Activated CD4-positive, alpha-beta memory T cell treated with anti-CD3 and anti-CD28 coated beads, Interleukin-2, amount 10 ng/mL, durations not matched to agents 7 days and 5 days (primary cell): ENCODE measurements around the gene CRKL. TPM values are rescaled to one million over a fixed set of nuclear protein-coding genes. Genes with fewer than 3 reads are reported as not detected.

Source experiments
- CTCF ChIA-PET: fragments of 350-600 bp; sonication (Branson Sonifier 250); formaldehyde crosslinking; loops from one replicate; lab custom pipeline; 2021; ENCODE audit warnings: antibody characterized with exemption, inconsistent platforms; lab: Charles Lee
- POLR2A ChIA-PET: fragments of 350-600 bp; sonication (Branson Sonifier 250); formaldehyde crosslinking; loops from one replicate; lab custom pipeline; 2021; ENCODE audit warnings: antibody characterized with exemption; lab: Charles Lee
- DNase-seq: peaks from one replicate; pipeline ENCODE4 v3.0.0-alpha.2; 2020
- H3K27ac Mint-ChIP-seq: one replicate; pipeline ENCODE4 v1.8.0; 2021; ENCODE audit warnings: mild to moderate bottlenecking, mixed read lengths
- H3K27me3 Mint-ChIP-seq: one replicate; pipeline ENCODE4 v1.8.0; 2021; ENCODE audit warnings: mixed read lengths
- H3K36me3 Mint-ChIP-seq: one replicate; pipeline ENCODE4 v1.8.0; 2021; ENCODE audit warnings: low read depth, mixed read lengths
- H3K4me1 Mint-ChIP-seq: one replicate; pipeline ENCODE4 v1.8.0; 2021; ENCODE audit warnings: mixed read lengths
- H3K4me3 Mint-ChIP-seq: one replicate; pipeline ENCODE4 v1.8.0; 2021; ENCODE audit warnings: mild to moderate bottlenecking, mixed read lengths
- H3K9me3 Mint-ChIP-seq: one replicate; pipeline ENCODE4 v1.8.0; 2021; ENCODE audit warnings: mixed read lengths
- total RNA-seq, 2 experiments: library from RNA; stranded (reverse); gene quantifications; one replicate each; pipeline ENCODE4 v1.2.3, GENCODE V29; 2021

Gene CRKL
- total RNA-seq, 2 experiments from 2014 or later, result 84.8 to 88.2 TPM

- H3K27me3 Mint-ChIP-seq, result no peaks in the 10 kb centered on the region
- ChIA-PET CTCF (interaction anchor here (0.5 to 0.6 kb wide), 2 partner anchors 48 to 73 kb away, joined by 3 to 4 read pairs; no protein-coding TSS in a partner anchor), POLR2A (interaction anchor here (0.9 to 1.6 kb wide), 4 partner anchors 8 to 11 kb away, joined by 3 to 5 read pairs (median 4); partner anchors contain the start of genes LZTR1 and THAP7)
- H3K4me1 Mint-ChIP-seq, result peaks cover 8% of the 10 kb centered on the region
- no peak overlapping the region for H3K4me3 Mint-ChIP-seq
- H3K9me3 Mint-ChIP-seq, result no peaks in the 10 kb centered on the region
- peaks cover 23% of the 10 kb centered on the region for H3K36me3 Mint-ChIP-seq
- H3K27ac Mint-ChIP-seq, result no peak overlapping the region
- no peak for DNase-seq
Measured at GRCh38 chr22:20991252-20992055, 74.2 kb downstream of the CRKL start.

GRCh38 chr22:20992056-20992442, 74.8 kb downstream of the CRKL start:
- no peak for DNase-seq
- no peak overlapping the region for H3K27ac Mint-ChIP-seq
- peaks cover 8% of the 10 kb centered on the region for H3K4me1 Mint-ChIP-seq
- ChIA-PET CTCF (interaction anchor here (0.5 to 0.6 kb wide), 2 partner anchors 48 to 74 kb away, joined by 3 to 4 read pairs; no protein-coding TSS in a partner anchor), POLR2A (interaction anchor here (0.9 to 1.6 kb wide), 2 partner anchors 9 to 10 kb away, joined by 3 to 5 read pairs; partner anchors contain the start of gene THAP7)
- H3K9me3 Mint-ChIP-seq, result no peaks in the 10 kb centered on the region
- H3K4me3 Mint-ChIP-seq, result no peak overlapping the region
- H3K36me3 Mint-ChIP-seq, result peaks cover 20% of the 10 kb centered on the region
- H3K27me3 Mint-ChIP-seq, result no peaks in the 10 kb centered on the region

DNA sequence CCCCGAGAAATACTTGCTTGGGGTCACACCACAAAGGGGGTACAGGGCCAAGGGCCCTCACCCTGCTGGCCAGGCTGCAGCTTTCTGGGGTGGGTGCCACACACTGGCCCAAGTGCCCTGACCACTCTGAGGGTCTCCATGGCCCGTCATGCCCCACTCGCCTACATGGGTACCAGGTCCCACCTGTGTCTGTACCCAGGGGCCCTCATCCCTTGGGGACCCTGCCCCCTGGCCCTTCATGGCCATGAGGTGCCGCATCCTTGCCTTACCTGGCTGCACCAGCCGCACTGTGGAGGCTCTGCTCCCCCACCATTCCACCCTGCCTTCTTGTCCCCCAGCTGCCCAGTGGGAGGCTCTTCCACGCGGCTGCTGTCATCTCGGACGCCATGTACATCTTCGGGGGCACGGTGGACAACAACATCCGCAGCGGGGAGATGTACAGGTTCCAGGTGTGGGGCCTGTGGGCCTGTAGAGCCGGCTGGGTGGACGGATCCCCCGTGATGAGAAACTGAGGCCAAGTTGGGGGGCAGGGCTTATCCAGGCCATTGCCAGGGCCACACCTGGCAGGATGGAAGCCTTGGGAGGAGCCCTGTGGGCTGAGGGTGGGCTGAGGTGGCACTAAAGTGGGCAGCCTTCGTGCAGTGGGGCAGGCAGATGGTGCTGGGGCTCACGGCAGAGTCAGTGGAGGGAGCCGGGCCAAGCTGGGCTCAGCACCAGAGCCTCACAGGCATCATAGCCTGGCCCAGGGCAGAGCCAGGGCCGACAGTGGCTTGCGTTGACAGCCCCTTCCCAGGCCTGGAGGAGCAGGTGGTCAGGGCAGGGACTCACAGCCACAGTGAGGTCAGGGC, 75.5 kb downstream of the CRKL start:
- Mint-ChIP-seq H3K4me1 (peaks cover 8% of the 10 kb centered on the region), H3K27ac (no peak overlapping the region), H3K4me3 (no peak overlapping the region), H3K27me3 (no peaks in the 10 kb centered on the region), H3K9me3 (no peaks in the 10 kb centered on the region), H3K36me3 (peaks cover 17% of the 10 kb centered on the region)
- DNase-seq, result no peak
- ChIA-PET CTCF (interaction anchor here (0.6 kb wide), 1 partner anchor 75 kb away, joined by 3 read pairs; no protein-coding TSS in a partner anchor), POLR2A (interaction anchor here (1.6 kb wide), 1 partner anchor 8 kb away, joined by 5 read pairs; no protein-coding TSS in a partner anchor)

- no peak overlapping the region for H3K27ac Mint-ChIP-seq
- ChIA-PET POLR2A (no interaction called here), CTCF (no interaction called here)
- H3K27me3 Mint-ChIP-seq, result no peaks in the 10 kb centered on the region
- DNase-seq, result no peak
- H3K4me3 Mint-ChIP-seq, result no peak overlapping the region
- H3K4me1 Mint-ChIP-seq, result peaks cover 10% of the 10 kb centered on the region
- peaks cover 15% of the 10 kb centered on the region for H3K36me3 Mint-ChIP-seq
- no peaks in the 10 kb centered on the region for H3K9me3 Mint-ChIP-seq
Measured at GRCh38 chr22:20993304-20994127, 76.3 kb downstream of the CRKL start.

GRCh38 chr22:20994128-20994901, 77.1 kb downstream of the CRKL start:
- H3K27me3 Mint-ChIP-seq, result no peaks in the 10 kb centered on the region
- H3K9me3 Mint-ChIP-seq, result no peaks in the 10 kb centered on the region
- CTCF ChIA-PET, result no interaction called here
- no peak overlapping the region for H3K27ac Mint-ChIP-seq
- DNase-seq, result no peak
- POLR2A ChIA-PET, result no interaction called here
- H3K4me3 Mint-ChIP-seq, result no peak overlapping the region
- peaks cover 18% of the 10 kb centered on the region for H3K36me3 Mint-ChIP-seq
- H3K4me1 Mint-ChIP-seq, result peaks cover 7% of the 10 kb centered on the region

DNA sequence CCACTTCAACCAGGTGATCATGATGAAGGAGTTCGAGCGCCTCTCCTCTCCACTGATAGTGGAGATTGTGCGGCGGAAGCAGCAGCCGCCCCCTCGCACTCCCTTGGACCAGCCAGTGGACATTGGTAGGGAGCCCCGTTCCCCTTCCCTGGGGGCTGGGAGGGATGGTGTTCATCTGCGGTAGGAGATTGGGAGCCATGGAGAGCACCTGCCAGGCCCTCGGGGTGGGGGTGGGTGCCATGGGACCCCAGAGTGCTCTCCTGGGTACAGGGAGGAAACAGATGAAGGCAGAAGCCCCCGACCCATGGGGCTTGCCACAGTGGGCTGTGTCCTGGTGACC, 77.7 kb downstream of the CRKL start:
- Mint-ChIP-seq H3K9me3 (no peaks in the 10 kb centered on the region), H3K27me3 (no peaks in the 10 kb centered on the region), H3K27ac (no peak overlapping the region), H3K4me3 (no peak overlapping the region), H3K36me3 (peaks cover 21% of the 10 kb centered on the region), H3K4me1 (peaks cover 5% of the 10 kb centered on the region)
- ChIA-PET POLR2A (no interaction called here), CTCF (no interaction called here)
- no peak for DNase-seq

DNA sequence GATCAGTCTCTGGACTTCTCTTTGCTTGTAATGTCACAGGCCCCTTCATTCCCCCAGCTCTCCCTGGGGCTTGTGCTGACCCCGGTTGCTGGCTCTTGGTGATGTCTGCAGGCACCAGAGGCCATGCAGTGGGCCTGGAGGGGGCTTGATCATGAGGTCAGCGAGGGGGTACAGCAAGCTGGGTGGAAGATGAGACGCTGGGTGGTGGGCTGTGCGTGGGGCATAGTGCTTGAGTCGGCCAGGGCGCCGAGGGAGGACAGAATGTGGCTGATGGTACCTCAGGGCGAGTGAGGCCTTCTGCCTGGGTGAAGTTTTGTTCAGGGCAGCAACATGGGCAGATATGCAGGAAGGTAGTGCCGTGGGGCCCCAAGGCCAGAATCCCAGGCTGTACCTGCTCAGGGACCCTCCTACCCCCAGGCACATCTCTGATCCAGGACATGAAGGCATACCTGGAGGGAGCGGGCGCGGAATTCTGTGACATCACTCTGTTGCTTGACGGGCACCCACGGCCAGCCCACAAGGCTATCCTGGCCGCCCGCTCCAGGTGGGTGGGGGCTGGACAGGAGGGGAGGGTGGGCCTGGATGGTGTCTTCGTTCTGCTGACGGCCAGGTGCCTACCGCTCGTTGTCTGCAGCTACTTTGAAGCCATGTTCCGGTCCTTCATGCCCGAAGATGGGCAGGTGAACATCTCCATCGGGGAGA, 78.3 kb downstream of the CRKL start:
- Mint-ChIP-seq H3K4me1 (peaks cover 8% of the 10 kb centered on the region), H3K4me3 (no peak overlapping the region), H3K27ac (no peak overlapping the region), H3K9me3 (no peaks in the 10 kb centered on the region), H3K27me3 (no peaks in the 10 kb centered on the region), H3K36me3 (peaks cover 22% of the 10 kb centered on the region)
- DNase-seq, result no peak
- ChIA-PET CTCF (no interaction called here), POLR2A (no interaction called here)

DNA sequence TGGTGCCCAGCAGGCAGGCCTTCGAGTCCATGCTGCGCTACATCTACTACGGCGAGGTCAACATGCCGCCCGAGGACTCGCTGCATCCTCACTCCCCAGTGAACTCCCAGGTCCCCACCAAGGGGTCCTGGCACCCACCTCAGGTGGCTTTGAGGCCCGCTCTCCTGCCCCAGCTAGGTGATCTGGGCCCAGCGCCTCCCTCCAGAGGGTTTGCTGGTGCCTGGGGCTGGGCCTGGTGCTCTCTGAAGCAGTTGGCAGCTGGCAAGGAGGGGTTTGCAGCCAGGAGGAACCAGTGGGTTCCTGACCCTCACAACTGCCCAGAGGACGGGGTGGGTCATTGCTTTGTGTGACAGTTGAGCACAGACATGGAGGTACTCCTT, 78.8 kb downstream of the CRKL start:
- Mint-ChIP-seq H3K27ac (no peak overlapping the region), H3K36me3 (peaks cover 17% of the 10 kb centered on the region), H3K27me3 (no peaks in the 10 kb centered on the region), H3K9me3 (no peaks in the 10 kb centered on the region), H3K4me3 (no peak overlapping the region), H3K4me1 (peaks cover 13% of the 10 kb centered on the region)
- CTCF ChIA-PET, result no interaction called here
- POLR2A ChIA-PET, result no interaction called here
- DNase-seq, result no peak

DNA sequence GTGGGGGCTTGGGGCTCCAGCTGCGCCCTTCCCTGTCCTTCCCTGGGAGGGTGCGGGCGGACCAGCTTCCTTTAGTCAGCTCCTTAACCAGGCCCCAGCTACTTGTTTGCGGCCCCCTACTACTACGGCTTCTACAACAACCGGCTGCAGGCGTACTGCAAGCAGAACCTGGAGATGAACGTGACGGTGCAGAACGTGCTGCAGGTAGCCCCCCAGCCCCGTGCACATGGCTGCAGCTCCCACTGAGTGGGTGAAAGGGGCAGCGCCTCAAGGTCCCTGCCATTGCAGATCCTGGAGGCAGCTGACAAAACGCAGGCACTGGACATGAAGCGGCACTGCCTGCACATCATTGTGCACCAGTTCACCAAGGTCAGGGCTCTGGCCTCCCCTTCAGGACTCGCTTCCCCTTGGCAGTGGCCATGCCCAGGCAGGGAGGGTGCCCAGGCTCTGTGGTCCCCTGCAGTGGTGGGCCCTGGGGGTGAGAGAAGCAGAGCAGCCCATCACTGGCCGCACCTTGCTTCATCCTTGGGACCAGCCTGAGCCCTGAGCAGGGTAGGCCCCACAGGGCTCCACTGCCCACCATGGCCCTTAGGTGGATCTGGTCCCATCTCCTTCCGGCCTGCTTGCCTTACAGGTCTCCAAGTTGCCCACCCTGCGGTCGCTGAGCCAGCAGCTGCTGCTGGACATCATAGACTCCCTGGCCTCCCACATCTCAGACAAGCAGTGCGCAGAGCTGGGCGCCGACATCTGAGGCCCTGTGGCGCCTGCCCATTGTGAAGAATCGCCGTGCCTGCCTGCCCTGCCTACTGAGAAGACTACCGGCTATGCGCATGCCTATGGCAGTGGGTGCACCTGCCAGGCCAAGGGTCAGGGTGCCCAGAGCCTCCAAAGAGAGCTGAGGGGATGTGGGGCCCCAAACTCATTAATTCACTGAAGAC, 79.7 kb downstream of the CRKL start:
- CTCF ChIA-PET, result no interaction called here

GRCh38 chr22:20997536-20998257, 80.5 kb downstream of the CRKL start:
- H3K27me3 Mint-ChIP-seq, result no peaks in the 10 kb centered on the region
- no peak for DNase-seq
- POLR2A ChIA-PET, result no interaction called here

More for the DNA sequence above, 79.7 kb downstream of the CRKL start:
- Mint-ChIP-seq H3K36me3 (peaks cover 20% of the 10 kb centered on the region), H3K9me3 (no peaks in the 10 kb centered on the region), H3K27ac (no peak overlapping the region), H3K27me3 (no peaks in the 10 kb centered on the region), H3K4me3 (no peak overlapping the region), H3K4me1 (peaks cover 19% of the 10 kb centered on the region)
- POLR2A ChIA-PET, result no interaction called here
- no peak for DNase-seq

More at GRCh38 chr22:20997536-20998257, 80.5 kb downstream of the CRKL start:
- peaks cover 21% of the 10 kb centered on the region for H3K4me1 Mint-ChIP-seq
- H3K27ac Mint-ChIP-seq, result no peak overlapping the region
- H3K9me3 Mint-ChIP-seq, result no peaks in the 10 kb centered on the region
- CTCF ChIA-PET, result no interaction called here
- H3K4me3 Mint-ChIP-seq, result no peak overlapping the region
- peaks cover 20% of the 10 kb centered on the region for H3K36me3 Mint-ChIP-seq
